Measurements from ENCODE around the gene WHRN. TPM values are rescaled to one million over a fixed set of nuclear protein-coding genes. Genes with fewer than 3 reads are reported as not detected.

The WHRN gene
- polyA plus RNA-seq, 4 donors = 7.5 to 10.6 (median 9.5) TPM

DNA sequence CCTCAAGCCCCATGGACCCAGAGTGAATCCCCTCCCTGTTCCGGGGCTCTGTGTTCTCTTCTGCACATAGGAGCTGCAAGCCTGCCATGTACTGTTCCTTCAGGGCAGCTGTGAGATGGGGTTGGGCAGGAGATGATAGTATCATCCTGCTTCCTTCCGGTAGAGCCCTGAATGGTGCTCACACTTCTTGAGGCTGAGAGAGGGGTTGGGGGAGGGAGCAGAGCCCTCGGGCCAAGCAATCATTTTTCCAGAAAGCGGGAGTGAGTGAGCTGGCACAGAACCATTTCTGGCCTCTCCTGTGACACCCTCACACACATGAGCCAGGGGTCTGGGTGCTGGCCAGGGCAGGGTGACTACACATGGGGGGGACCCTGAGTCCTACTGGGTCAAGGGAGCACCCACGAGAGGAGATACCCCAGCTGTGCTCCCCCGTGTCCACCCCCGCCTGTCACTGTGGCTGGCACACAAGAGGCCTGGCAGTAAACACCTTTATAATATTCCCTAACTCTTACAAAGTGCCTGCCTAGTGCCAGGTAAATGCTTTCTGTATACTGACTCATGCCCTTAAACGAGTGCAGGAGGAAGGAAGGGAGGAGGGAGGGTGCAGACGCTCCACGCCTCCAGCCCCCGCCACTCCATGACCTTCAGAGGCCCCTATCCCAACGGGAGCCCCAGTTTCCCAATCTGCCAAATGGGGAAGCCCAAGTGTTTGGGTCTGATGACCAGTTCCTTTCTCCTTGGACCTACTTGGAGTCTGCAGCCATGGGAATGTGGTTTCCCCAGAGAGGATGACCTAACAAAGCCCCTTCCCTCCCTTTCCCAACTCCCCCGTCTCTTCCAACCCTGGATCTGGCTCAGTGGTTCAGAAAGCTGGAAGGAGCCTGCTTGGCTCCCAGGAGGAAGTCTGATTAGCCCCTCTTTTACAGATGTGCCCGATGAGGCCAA is 133.0 kb downstream of the WHRN start:
- DNase-seq (ENCODE audit: low read depth in 4 of 4, low spot score in 3 of 4) = no peak

DNA sequence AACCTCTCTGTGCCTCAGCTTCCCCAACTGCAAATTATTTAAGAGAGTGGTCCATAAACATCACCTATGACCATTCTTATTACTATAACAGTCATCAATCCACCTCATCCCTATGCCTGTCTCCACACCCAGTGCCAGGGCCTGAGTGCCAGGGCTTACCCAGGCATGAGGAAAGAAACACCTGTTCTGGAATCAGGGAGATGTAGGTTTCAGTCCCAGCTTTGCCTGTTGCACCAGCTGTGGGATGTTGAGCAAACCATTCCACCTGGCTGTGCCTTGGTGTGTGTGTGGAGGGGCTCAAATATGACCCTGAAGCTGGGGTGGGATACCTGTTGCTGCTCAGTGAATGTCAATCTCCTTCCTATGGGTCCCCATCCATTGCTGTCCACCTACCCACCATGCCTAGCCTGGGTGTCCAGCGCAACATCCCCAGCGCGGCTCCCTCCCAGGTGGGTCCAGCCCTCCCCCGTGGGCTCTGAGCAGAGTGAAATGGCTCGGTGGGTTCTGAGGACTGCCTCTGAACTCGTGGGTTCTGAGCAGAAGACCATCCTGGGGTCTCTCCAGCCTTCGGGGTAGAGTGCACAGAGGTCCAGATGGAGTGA is 133.8 kb downstream of the WHRN start:
- no peak for DNase-seq (ENCODE audit: low read depth in 4 of 4, low spot score in 3 of 4)

DNA sequence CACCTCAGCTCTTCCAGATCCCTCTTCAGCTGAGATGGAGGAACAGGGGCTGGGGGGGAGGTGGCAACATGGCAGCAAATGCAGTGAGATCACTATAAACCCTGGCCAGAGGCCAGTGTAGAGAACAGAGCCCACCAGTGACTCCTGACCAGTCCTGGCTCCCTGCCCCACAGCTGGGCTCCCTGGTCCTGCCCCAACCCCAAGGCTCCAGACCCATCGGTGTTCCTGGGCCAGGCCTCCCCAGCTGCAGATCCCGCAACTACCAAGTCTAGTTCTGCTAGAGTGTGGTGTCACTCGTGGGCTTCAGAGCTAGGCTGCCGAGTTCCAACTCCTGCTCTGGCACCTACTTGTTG is 134.3 kb downstream of the WHRN start:
- no peak for DNase-seq (ENCODE audit: low read depth in 4 of 4, low spot score in 3 of 4)

DNA sequence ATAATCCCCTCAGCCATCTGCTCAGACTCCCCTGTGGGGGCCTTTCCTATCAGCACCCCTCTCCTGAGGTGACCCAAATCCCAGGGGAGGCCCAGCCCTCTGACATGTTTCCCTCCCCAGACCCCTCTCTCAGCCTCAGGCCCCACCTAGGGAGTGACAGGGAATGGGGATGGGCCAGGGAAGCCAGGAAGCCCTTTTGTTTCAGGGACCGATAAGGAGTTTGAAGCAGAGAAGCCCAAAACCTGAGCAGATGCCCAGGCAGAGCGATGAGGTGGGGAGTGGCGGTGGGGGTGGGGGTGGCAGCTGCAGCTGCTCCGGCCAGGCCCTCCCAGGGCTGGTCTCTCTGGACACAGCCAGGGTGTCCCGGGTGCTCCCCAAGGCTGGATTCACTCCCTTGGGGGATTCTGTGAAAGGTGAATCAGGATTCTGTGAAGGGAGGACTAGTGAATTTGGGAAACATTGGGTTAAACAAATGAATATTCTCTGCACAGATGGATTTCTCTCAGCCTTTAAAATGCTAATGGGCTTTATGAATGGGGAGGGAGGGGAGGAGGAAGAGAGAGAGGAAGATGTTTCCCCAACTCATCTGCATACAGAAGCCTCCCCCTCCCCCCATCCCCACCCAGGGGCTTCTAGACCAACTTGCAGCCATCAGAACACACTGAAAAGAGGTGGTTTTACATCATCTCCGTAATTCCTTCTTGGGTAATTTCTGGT is 134.9 kb downstream of the WHRN start:
- no peak for DNase-seq (ENCODE audit: low read depth in 4 of 4, low spot score in 3 of 4)

DNA sequence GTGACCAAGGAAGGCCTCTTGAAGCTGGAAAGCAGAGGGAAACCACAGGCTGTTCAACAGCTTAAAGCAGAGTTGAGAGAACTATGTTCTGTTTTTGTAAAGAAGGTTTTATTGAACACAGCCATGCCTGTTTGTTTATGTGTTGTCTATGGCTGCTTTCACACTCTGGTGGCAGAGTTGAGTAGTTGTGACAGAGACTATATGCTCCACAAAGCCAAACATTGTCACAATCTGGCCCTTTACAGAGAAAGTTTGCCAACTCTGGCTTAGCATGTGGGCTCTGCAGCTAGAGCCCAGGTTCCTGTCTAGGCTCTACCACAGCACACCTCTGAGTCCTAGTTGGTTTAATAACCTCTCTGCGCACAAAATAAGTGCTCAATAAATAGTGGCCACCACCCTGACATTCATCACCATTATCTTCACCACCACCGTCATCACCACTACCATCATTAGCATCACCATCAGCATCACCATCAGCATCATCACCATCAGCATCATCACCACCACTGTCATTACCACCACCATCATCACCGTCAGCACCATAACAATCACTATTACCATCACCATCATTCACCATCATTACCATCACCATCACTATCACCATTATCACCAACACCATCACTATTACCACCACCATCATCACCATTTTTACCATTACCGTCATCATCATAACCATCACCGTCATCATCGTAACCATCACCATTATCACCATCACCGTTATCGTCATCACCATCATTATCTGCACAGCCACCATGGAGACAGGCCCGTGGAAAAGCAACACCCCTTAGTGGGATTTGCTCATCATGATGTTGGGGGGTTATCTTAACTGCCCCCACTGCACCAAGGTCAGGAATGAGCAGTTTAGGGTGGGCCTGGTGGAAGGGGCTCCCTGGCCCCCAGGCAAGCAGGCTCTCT is 135.8 kb downstream of the WHRN start:
- no peak for DNase-seq (ENCODE audit: low read depth in 4 of 4, low spot score in 3 of 4)

- no peak for DNase-seq (ENCODE audit: low read depth in 4 of 4, low spot score in 3 of 4)
These were observed 137.3 kb downstream of the WHRN start for GRCh38 chr9:114367772-114368569.

DNA sequence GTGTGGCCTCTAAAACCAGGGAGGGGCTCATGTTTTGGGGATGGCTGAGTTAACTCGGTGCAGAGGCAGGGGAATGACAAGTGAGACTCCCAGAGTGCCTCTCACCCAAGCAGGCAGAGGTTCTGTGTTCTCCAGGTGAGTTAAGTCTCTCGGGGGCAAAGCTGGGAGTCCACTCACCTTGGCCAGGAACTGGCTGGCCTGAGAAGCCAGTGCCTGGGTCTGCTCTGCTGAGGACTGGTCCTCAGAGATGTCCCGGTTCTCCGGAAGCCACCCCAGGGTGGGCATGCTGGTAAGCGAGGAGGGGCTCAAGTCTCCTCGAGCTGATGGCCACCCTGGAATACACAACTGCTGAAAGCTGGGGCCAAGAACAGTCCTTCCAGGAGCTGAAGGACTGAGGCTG is 137.9 kb downstream of the WHRN start:
- no peak for DNase-seq (ENCODE audit: low read depth in 4 of 4, low spot score in 3 of 4)

DNA sequence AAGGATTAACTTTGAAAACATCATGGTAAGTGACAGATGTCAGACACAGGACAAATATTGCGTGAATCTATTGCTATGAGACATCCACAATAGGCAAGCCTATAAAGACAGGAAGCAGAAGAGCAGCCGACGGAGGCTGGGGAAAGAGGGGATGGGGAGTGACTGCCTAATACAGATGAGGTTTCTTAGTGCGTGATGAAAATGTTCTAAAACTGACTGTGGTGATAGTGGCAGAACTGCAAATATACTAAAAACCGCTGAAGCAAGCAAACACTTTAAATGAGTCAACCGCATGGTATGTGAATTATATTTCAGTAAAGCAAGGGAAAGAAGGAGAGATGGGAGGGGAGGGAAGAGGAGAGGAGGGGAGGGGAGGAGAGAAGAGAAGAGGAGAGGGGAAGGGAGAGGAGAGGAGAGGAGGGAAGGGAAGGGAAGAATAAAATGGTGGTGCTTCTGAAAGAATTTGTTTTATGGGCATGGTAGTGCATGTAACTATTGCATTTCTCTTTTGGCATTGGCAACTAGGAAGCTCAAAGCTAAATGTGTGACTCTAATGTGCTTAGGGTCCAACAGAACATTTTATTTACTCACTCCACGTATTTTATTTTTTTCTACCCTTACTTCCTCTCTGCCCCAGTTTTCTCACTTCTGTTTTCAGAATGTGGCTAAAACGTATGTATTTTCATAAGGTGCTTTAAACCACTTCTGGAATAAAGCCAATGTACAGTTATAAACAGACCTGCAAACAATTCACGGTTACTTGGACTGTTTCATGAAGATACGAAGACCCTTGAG is 138.7 kb downstream of the WHRN start:
- no peak for DNase-seq (ENCODE audit: low read depth in 4 of 4, low spot score in 3 of 4)

- DNase-seq (ENCODE audit: low read depth in 4 of 4, low spot score in 3 of 4) = no peak
These were observed 140.1 kb downstream of the WHRN start for GRCh38 chr9:114365194-114365593.

- no peak for DNase-seq (ENCODE audit: low read depth in 4 of 4, low spot score in 3 of 4)
These were observed 140.9 kb downstream of the WHRN start for GRCh38 chr9:114364134-114365041.

DNA sequence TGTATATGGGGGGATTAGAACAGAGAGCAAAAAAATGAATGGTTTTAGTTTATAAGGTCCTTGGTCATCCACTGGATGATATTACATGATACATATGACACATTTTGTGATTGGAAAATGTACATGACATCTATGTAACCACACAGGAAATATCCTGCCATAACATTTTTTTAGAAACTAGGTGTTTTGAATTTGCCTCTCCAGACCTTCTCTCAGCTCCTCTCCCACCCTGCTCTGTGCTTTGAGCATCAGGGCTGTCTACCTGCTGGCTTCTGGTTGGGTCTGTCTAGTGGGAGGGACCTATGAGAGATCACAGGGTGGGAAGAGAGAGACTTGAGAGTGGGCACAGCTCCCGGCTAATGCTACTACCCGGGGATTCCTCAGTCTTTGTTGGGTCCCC is 141.8 kb downstream of the WHRN start:
- no peak for DNase-seq (ENCODE audit: low read depth in 4 of 4, low spot score in 3 of 4)

DNA sequence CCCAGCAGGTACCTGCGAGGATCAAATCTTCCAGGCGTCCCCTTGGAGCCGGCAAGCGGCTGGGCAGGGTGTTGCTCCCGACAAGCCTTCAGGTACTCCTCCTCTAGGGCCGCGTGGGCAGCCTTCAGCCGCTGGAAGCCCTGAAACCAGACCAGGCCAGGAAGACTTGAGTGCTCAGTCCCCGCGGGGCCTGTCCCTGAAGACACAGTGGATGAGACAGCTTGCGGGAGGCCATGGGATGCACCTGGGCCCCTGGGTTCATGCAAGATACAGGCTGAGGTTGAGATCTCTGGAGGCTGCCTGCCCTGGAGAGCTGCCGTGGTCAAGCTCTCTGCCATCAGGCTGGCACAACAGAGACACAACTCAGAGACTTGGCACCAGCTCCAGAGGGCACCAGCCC is 142.9 kb downstream of the WHRN start:
- no peak for DNase-seq (ENCODE audit: low read depth in 4 of 4, low spot score in 3 of 4)

GRCh38 chr9:114361542-114361941 is 143.7 kb downstream of the WHRN start:
- DNase-seq (ENCODE audit: low read depth in 4 of 4, low spot score in 3 of 4) = no peak

- no peak for DNase-seq (ENCODE audit: low read depth in 4 of 4, low spot score in 3 of 4)
These were observed 145.5 kb downstream of the WHRN start for GRCh38 chr9:114359801-114360200.

DNA sequence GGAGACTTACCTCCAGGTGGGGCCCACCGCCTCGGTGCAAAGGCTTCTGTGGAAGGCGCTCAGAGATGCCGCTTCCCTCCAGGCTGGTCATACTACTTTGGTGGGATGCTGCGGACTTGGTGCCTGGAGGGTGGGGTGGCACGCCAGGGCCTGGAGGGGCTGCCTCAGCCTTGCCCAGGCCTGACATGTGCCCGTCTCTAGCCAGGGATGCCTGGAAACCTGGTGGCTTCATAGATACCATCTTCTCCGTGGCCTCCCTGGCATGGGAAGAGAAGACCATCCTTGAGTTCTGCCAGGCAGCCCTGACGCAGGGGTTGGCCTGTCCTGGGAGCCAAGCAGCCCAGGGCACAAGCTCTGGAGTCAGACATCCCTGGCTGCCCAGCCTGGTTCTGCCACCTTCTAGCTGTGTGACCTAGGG is 147.4 kb downstream of the WHRN start:
- no peak for DNase-seq (ENCODE audit: low read depth in 4 of 4, low spot score in 3 of 4)

DNA sequence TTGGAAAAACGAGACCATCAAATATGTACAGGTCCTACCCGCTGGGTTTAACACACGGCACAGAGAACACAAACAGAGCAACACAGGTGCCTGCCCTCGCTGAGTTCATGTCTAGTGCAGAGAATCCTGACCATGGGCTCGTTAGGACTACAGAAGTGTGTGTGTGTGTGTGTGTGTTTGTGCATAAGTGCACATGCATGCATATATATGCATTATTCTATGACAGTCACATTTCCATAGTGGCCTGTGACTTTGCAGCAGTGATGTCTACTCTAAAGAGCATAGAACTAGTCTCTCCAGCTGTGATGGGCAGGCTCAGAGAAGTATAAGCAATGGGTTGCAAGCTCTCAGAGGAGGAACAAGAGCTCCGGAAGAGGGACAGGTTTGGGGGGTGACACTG is 147.9 kb downstream of the WHRN start:
- no peak for DNase-seq (ENCODE audit: low read depth in 4 of 4, low spot score in 3 of 4)

- DNase-seq (ENCODE audit: low read depth in 4 of 4, low spot score in 3 of 4) = no peak
These were observed 148.5 kb downstream of the WHRN start for GRCh38 chr9:114356792-114357191.

DNA sequence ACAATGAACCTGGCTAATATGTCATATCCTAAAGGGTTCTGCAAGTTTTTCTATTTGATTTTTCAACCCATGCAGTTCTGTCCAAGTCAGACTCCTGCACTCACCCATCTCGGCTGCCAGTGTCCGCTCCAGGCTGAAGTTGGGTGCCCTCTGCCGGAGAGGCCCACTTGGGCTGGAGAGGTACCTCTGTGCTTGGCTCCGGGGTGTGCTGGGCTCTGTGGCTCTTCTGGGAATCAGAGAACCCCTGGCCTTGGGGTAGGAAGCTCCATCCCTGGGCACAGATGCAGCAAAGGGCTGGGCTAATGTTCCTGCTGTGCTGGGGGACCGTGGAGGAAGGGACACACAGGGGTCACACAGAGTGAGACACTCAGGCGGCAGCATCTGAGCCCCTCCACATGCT is 149.5 kb downstream of the WHRN start:
- no peak for DNase-seq (ENCODE audit: low read depth in 4 of 4, low spot score in 3 of 4)
